IMR-90 (cell line): ENCODE results near the gene C1QTNF8. TPM values are rescaled to one million over a fixed set of nuclear protein-coding genes. Genes with fewer than 3 reads are reported as not detected.

Source experiments
- ATAC-seq: fragments of 200-7000 bp; cut with Tn5 transposase; 2 replicates; pipeline ENCODE4 v1.9.1; 2020; ENCODE audit warnings: low read depth, mild to moderate bottlenecking, moderate library complexity
- BruUV-seq: library from RNA; stranded (reverse); fragments of 400-500 nt; replicated peaks from 2 replicates; lab custom pipeline; 2021; lab: Mats Ljungman, UMichigan
- CTCF ChIA-PET: fragments of 300-600 bp; formaldehyde crosslinking; extraction: SDS; loops from one replicate; lab custom pipeline; 2021; ENCODE audit warnings: antibody characterized with exemption; lab: Yijun Ruan, JAX
- POLR2A ChIA-PET: fragments of 300-600 bp; sonication (Branson Sonifier 250); formaldehyde crosslinking; loops from one replicate; lab custom pipeline; 2022; ENCODE audit warnings: antibody characterized with exemption; ENCODE audit not compliant: unreplicated experiment; lab: Charles Lee
- DNase-seq: peaks from one replicate; pipeline ENCODE4 v3.0.0; 2013
- H2AFZ ChIP-seq: replicated peaks from 2 replicates; pipeline ENCODE3; 2013; ENCODE audit warnings: low read length, mild to moderate bottlenecking; ENCODE audit not compliant: poor library complexity
- H2AK5ac ChIP-seq: 2 replicates; pipeline ENCODE4 v1.6.1; 2013; ENCODE audit warnings: low read depth, low read length, inconsistent platforms
- H2AK9ac ChIP-seq: replicated peaks from 2 replicates; pipeline ENCODE3; 2013; ENCODE audit warnings: mild to moderate bottlenecking, low read depth, low read length, moderate library complexity; ENCODE audit not compliant: poor library complexity
- H2BK120ac ChIP-seq: 2 replicates; pipeline ENCODE4 v1.6.1; 2013; ENCODE audit warnings: low read depth, low read length, inconsistent platforms
- H2BK15ac ChIP-seq: 3 replicates; pipeline ENCODE4 v1.6.1; 2013; ENCODE audit warnings: low read depth, low read length, inconsistent platforms
- H2BK20ac ChIP-seq: 2 replicates; pipeline ENCODE4 v1.6.1; 2013; ENCODE audit warnings: low read depth, mild to moderate bottlenecking, inconsistent platforms, low read length, moderate library complexity
- H2BK5ac ChIP-seq: 2 replicates; pipeline ENCODE4 v1.6.1; 2013; ENCODE audit warnings: mild to moderate bottlenecking, low read depth, low read length, inconsistent platforms; ENCODE audit not compliant: poor library complexity, severe bottlenecking
- H3K14ac ChIP-seq: replicated peaks from 2 replicates; pipeline ENCODE4 v1.6.1; 2013; ENCODE audit warnings: low read depth, low read length, inconsistent platforms
- H3K18ac ChIP-seq: 2 replicates; pipeline ENCODE4 v1.6.1; 2013; ENCODE audit warnings: low read depth, low read length, control low read depth
- H3K23ac ChIP-seq: 2 replicates; pipeline ENCODE4 v1.6.1; 2013; ENCODE audit warnings: low read depth, low read length, inconsistent platforms
- H3K27ac ChIP-seq: 2 replicates; pipeline ENCODE4 v1.5.1; 2013; ENCODE audit warnings: mild to moderate bottlenecking, control low read depth, low read length; ENCODE audit not compliant: insufficient read depth
- H3K27me3 ChIP-seq: 2 replicates; pipeline ENCODE4 v1.6.1; 2013; ENCODE audit warnings: low read length; ENCODE audit not compliant: control insufficient read depth, insufficient read depth
- H3K36me3 ChIP-seq: 2 replicates; pipeline ENCODE4 v1.6.1; 2013; ENCODE audit warnings: low read length, mixed read lengths; ENCODE audit not compliant: control insufficient read depth, insufficient read depth
- H3K4ac ChIP-seq: 2 replicates; pipeline ENCODE4 v1.6.1; 2013; ENCODE audit warnings: low read depth, low read length, inconsistent platforms
- H3K4me1 ChIP-seq: 2 replicates; pipeline ENCODE4 v1.6.1; 2013; ENCODE audit warnings: low read length, mixed read lengths; ENCODE audit not compliant: control insufficient read depth, insufficient read depth
- H3K4me2 ChIP-seq: 2 replicates; pipeline ENCODE4 v1.6.1; 2013; ENCODE audit warnings: low read depth, mild to moderate bottlenecking, control low read depth, low read length, moderate library complexity
- H3K4me3 ChIP-seq: 2 replicates; pipeline ENCODE4 v1.5.1; 2013; ENCODE audit warnings: low read depth, mild to moderate bottlenecking, control low read depth, low read length, moderate library complexity; ENCODE audit not compliant: insufficient read depth
- H3K56ac ChIP-seq: 2 replicates; pipeline ENCODE4 v1.6.1; 2013; ENCODE audit warnings: low read length, inconsistent platforms; ENCODE audit not compliant: insufficient read depth; ENCODE audit errors: extremely low read depth
- H3K79me1 ChIP-seq, 2 experiments: 2 replicates each; pipeline ENCODE4 v1.6.1; 2013; ENCODE audit warnings: low read length in 2 of 2, inconsistent platforms in 1 of 2, low read depth in 1 of 2
- H3K9ac ChIP-seq: 2 replicates; pipeline ENCODE4 v1.6.1; 2013; ENCODE audit warnings: low read depth, low read length, control low read depth
- H3K9me1 ChIP-seq: 2 replicates; pipeline ENCODE4 v1.6.1; 2013; ENCODE audit warnings: low read length, inconsistent platforms; ENCODE audit not compliant: insufficient read depth
- H3K9me3 ChIP-seq: 2 replicates; pipeline ENCODE4 v1.6.1; 2013; ENCODE audit warnings: low read length; ENCODE audit not compliant: control insufficient read depth, insufficient read depth
- H4K20me1 ChIP-seq: 2 replicates; pipeline ENCODE4 v1.6.1; 2013; ENCODE audit warnings: low read length, inconsistent platforms; ENCODE audit not compliant: insufficient read depth
- H4K5ac ChIP-seq: 2 replicates; pipeline ENCODE4 v1.6.1; 2013; ENCODE audit warnings: mild to moderate bottlenecking, low read depth, low read length, control low read depth
- H4K8ac ChIP-seq, 2 experiments: 2 replicates each; pipeline ENCODE4 v1.6.1; 2013; ENCODE audit warnings: low read depth in 2 of 2, low read length in 2 of 2, control low read depth in 1 of 2, inconsistent platforms in 1 of 2
- H4K91ac ChIP-seq: 2 replicates; pipeline ENCODE4 v1.6.1; 2013; ENCODE audit warnings: low read depth, low read length, inconsistent platforms; ENCODE audit not compliant: insufficient read depth
- BHLHE40 ChIP-seq: fragments of 150-350 bp; IDR thresholded peaks from 2 replicates; pipeline ENCODE4 v1.6.1; 2016; ENCODE audit warnings: mild to moderate bottlenecking, low read depth, low read length
- CEBPB ChIP-seq: IDR thresholded peaks from 2 replicates; pipeline ENCODE4 v1.6.1; 2012; ENCODE audit warnings: low read depth, low read length, improper control_type of control experiment
- FOS ChIP-seq: fragments of 150-350 bp; IDR thresholded peaks from 2 replicates; pipeline ENCODE4 v1.6.1; 2016; ENCODE audit warnings: low read depth, low read length
- MAZ ChIP-seq: IDR thresholded peaks from 2 replicates; pipeline ENCODE4 v1.6.1; 2012; ENCODE audit warnings: low read depth, mild to moderate bottlenecking, low read length, improper control_type of control experiment, moderate library complexity, borderline replicate concordance
- MXI1 ChIP-seq: IDR thresholded peaks from 2 replicates; pipeline ENCODE4 v1.6.1; 2012; ENCODE audit warnings: low read depth, mild to moderate bottlenecking, low read length, moderate library complexity, borderline replicate concordance
- NFE2L2 ChIP-seq: fragments of 150-350 bp; IDR thresholded peaks from 2 replicates; pipeline ENCODE4 v1.6.1; 2016; ENCODE audit warnings: low read depth, mild to moderate bottlenecking, low read length
- POLR2A ChIP-seq: IDR thresholded peaks from 2 replicates; pipeline ENCODE4 v1.6.1; 2012; ENCODE audit warnings: mild to moderate bottlenecking, low read depth, low read length
- RCOR1 ChIP-seq: IDR thresholded peaks from 2 replicates; pipeline ENCODE4 v1.6.1; 2012; ENCODE audit warnings: mild to moderate bottlenecking, low read length, improper control_type of control experiment; ENCODE audit not compliant: insufficient replicate concordance
- RFX5 ChIP-seq: IDR thresholded peaks from 2 replicates; pipeline ENCODE4 v1.8.0; 2012; ENCODE audit warnings: low read depth, mild to moderate bottlenecking, low read length, moderate library complexity
- SMC3 ChIP-seq: fragments of 150-350 bp; IDR thresholded peaks from 2 replicates; pipeline ENCODE4 v1.6.1; 2016; ENCODE audit warnings: low read depth, mild to moderate bottlenecking, antibody characterized with exemption, low read length, moderate library complexity
- WGBS, 2 experiments: methylation state at CpG; one replicate each; pipeline versions ENCODE4 v1.1.5 to v1.1.7; 2013; ENCODE audit warnings: missing lambda C conversion rate in 2 of 2; ENCODE audit not compliant: insufficient read length in 1 of 2; ENCODE audit errors: extremely low coverage in 2 of 2; 5-methylcytosine and 5-hydroxymethylcytosine counted together
- dilution Hi-C: fragments of 300-500 bp; cut with HindIII; formaldehyde crosslinking; loops from one replicate; pipeline ENCODE4 v1.14.3; 2018; ENCODE audit warnings: low sequenced_read_pairs; ENCODE audit not compliant: unreplicated experiment
- in situ Hi-C: fragments of 300-500 bp; cut with MboI; formaldehyde crosslinking; loops from 3 replicates; pipeline ENCODE4 v1.14.3; 2019; ENCODE audit warnings: low sequenced_read_pairs, inconsistent platforms, mixed read lengths
- intact Hi-C: fragments of 100-400 bp; cut with micrococcal nuclease; formaldehyde crosslinking; loops from 2 replicates; pipeline ENCODE4 v1.10.0; 2022
- polyA plus RNA-seq, 3 experiments: library from polyadenylated mRNA; depleted of rRNA; stranded (reverse); fragments of >200 nt; gene quantifications; 2 replicates each; pipeline ENCODE4 v1.2.3, GENCODE V29; 2012; ENCODE audit warnings: low replicate concordance in 1 of 3
- total RNA-seq: library from RNA; depleted of rRNA; stranded (reverse); fragments of >200 nt; gene quantifications from 2 replicates; pipeline ENCODE4 v1.2.3, GENCODE V29; 2012
- TF ChIP-seq, protein P1 (sequence below): fragments of 150-350 bp; IDR thresholded peaks from 2 replicates; pipeline ENCODE4 v1.6.1; 2016; ENCODE audit warnings: low read depth, mild to moderate bottlenecking, low read length, moderate library complexity, borderline replicate concordance
- TF ChIP-seq, protein P2 (sequence below): fragments of 150-350 bp; IDR thresholded peaks from 2 replicates; pipeline ENCODE4 v1.6.1; 2017; ENCODE audit warnings: mild to moderate bottlenecking, antibody characterized with exemption, low read length, low read depth

C1QTNF8 gene
- total and polyA plus RNA-seq, 2 of the 4 experiments (the other 2 are of a cell fraction), result not detected

DNA sequence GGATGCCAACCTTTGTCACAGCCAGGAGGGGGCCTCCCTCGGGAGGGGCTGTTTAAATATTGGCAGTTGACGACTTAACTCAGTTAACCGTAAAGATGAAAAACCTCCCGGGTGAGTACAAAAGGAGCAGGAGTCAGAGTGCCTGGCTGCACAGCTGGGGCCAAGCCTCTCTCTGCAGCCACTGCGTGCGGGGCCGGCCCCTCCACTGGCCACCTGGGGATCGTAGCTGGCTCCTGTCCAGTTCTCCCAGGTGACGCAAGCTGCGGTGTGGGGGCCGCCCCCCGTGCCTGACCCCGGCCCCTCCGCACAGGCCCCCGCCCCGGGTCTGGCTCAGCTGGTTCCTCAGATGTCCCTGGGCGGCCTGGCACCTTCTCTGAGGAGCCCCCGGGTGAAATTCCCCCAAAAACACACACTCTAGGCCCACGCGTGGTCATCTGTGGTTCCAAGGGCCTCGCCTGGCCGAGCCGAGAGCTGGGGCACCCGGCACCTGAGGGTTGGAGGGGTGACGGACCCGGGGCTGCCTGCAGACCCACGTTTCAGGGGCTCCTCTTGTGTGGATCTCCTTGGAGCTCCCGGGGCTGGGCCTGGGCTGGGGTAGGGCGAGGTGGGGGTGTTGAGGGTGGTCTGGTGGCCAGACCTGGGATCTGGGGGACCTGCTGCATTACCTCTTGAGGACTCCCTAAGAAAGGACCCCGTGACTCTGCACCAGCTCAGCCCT, 49.5 kb upstream of the C1QTNF8 start:
- Histone ChIP-seq H3K4ac (no peak overlapping the region), H3K4me3 (no peak overlapping the region), H4K5ac (no peak overlapping the region), H2AK9ac (no peak overlapping the region), H2BK5ac (no peak overlapping the region), H3K4me1 (no peaks in the 10 kb centered on the region), H2BK15ac (no peak overlapping the region), H3K27ac (no peak overlapping the region), H2BK120ac (no peak overlapping the region), H3K9me1 (no peaks in the 10 kb centered on the region), H3K36me3 (no peaks in the 10 kb centered on the region), H4K8ac (no peak overlapping the region), H3K79me1 (no peaks in the 10 kb centered on the region), H4K20me1 (no peaks in the 10 kb centered on the region), H3K14ac (no peak overlapping the region), H4K91ac (no peak overlapping the region), H3K27me3 (peaks cover 19% of the 10 kb centered on the region), H3K9ac (no peak overlapping the region), H3K4me2 (no peak overlapping the region), H2BK20ac (no peak overlapping the region), H3K23ac (no peak overlapping the region), H3K9me3 (peaks cover 5% of the 10 kb centered on the region; the same call in 1 of the 2 replicates), H2AK5ac (no peak overlapping the region), H2AFZ (no peak overlapping the region), H3K18ac (no peak overlapping the region), H3K56ac (no peak overlapping the region)
- dilution Hi-C loops, result no loop called here
- WGBS, 2 experiments, result 49% methylated on average over 11 of the region's 30 CpGs; no CpG with 5 or more reads in 1 of the 2 experiments
- no peak for ATAC-seq
- BruUV-seq, result no TSS peak
- ChIA-PET POLR2A (no interaction called here), CTCF (no interaction called here)
- TF ChIP-seq RFX5 (no peak), MAZ (no peak), MXI1 (no peak), NFE2L2 (no peak), FOS (no peak), POLR2A (no peak), RCOR1 (no peak), BHLHE40 (no peak), SMC3 (no peak), CEBPB (no peak)
- TF ChIP-seq, protein P1, sequence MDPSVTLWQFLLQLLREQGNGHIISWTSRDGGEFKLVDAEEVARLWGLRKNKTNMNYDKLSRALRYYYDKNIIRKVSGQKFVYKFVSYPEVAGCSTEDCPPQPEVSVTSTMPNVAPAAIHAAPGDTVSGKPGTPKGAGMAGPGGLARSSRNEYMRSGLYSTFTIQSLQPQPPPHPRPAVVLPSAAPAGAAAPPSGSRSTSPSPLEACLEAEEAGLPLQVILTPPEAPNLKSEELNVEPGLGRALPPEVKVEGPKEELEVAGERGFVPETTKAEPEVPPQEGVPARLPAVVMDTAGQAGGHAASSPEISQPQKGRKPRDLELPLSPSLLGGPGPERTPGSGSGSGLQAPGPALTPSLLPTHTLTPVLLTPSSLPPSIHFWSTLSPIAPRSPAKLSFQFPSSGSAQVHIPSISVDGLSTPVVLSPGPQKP, result no peak
- TF ChIP-seq, protein P2, sequence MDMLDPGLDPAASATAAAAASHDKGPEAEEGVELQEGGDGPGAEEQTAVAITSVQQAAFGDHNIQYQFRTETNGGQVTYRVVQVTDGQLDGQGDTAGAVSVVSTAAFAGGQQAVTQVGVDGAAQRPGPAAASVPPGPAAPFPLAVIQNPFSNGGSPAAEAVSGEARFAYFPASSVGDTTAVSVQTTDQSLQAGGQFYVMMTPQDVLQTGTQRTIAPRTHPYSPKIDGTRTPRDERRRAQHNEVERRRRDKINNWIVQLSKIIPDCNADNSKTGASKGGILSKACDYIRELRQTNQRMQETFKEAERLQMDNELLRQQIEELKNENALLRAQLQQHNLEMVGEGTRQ, result no peak
- intact Hi-C loops, result no loop called here
- in situ Hi-C loops, result no loop called here
- DNase-seq, result no peak
